IMR-90 (cell line): ENCODE results near the gene TRABD. TPM values are rescaled to one million over a fixed set of nuclear protein-coding genes. Genes with fewer than 3 reads are reported as not detected.

ENCODE experiments used
- ATAC-seq: fragments of 200-7000 bp; cut with Tn5 transposase; 2 replicates; pipeline ENCODE4 v1.9.1; 2020; ENCODE audit warnings: low read depth, mild to moderate bottlenecking, moderate library complexity
- BruUV-seq: library from RNA; stranded (reverse); fragments of 400-500 nt; replicated peaks from 2 replicates; lab custom pipeline; 2021; lab: Mats Ljungman, UMichigan
- CTCF ChIA-PET: fragments of 300-600 bp; formaldehyde crosslinking; extraction: SDS; loops from one replicate; lab custom pipeline; 2021; ENCODE audit warnings: antibody characterized with exemption; lab: Yijun Ruan, JAX
- POLR2A ChIA-PET: fragments of 300-600 bp; sonication (Branson Sonifier 250); formaldehyde crosslinking; loops from one replicate; lab custom pipeline; 2022; ENCODE audit warnings: antibody characterized with exemption; ENCODE audit not compliant: unreplicated experiment; lab: Charles Lee
- DNase-seq: peaks from one replicate; pipeline ENCODE4 v3.0.0; 2013
- H2AFZ ChIP-seq: replicated peaks from 2 replicates; pipeline ENCODE3; 2013; ENCODE audit warnings: low read length, mild to moderate bottlenecking; ENCODE audit not compliant: poor library complexity
- H2AK5ac ChIP-seq: 2 replicates; pipeline ENCODE4 v1.6.1; 2013; ENCODE audit warnings: low read depth, low read length, inconsistent platforms
- H2AK9ac ChIP-seq: replicated peaks from 2 replicates; pipeline ENCODE3; 2013; ENCODE audit warnings: mild to moderate bottlenecking, low read depth, low read length, moderate library complexity; ENCODE audit not compliant: poor library complexity
- H2BK120ac ChIP-seq: 2 replicates; pipeline ENCODE4 v1.6.1; 2013; ENCODE audit warnings: low read depth, low read length, inconsistent platforms
- H2BK15ac ChIP-seq: 3 replicates; pipeline ENCODE4 v1.6.1; 2013; ENCODE audit warnings: low read depth, low read length, inconsistent platforms
- H2BK20ac ChIP-seq: 2 replicates; pipeline ENCODE4 v1.6.1; 2013; ENCODE audit warnings: low read depth, mild to moderate bottlenecking, inconsistent platforms, low read length, moderate library complexity
- H2BK5ac ChIP-seq: 2 replicates; pipeline ENCODE4 v1.6.1; 2013; ENCODE audit warnings: mild to moderate bottlenecking, low read depth, low read length, inconsistent platforms; ENCODE audit not compliant: poor library complexity, severe bottlenecking
- H3K14ac ChIP-seq: replicated peaks from 2 replicates; pipeline ENCODE4 v1.6.1; 2013; ENCODE audit warnings: low read depth, low read length, inconsistent platforms
- H3K18ac ChIP-seq: 2 replicates; pipeline ENCODE4 v1.6.1; 2013; ENCODE audit warnings: low read depth, low read length, control low read depth
- H3K23ac ChIP-seq: 2 replicates; pipeline ENCODE4 v1.6.1; 2013; ENCODE audit warnings: low read depth, low read length, inconsistent platforms
- H3K27ac ChIP-seq: 2 replicates; pipeline ENCODE4 v1.5.1; 2013; ENCODE audit warnings: mild to moderate bottlenecking, control low read depth, low read length; ENCODE audit not compliant: insufficient read depth
- H3K27me3 ChIP-seq: 2 replicates; pipeline ENCODE4 v1.6.1; 2013; ENCODE audit warnings: low read length; ENCODE audit not compliant: control insufficient read depth, insufficient read depth
- H3K36me3 ChIP-seq: 2 replicates; pipeline ENCODE4 v1.6.1; 2013; ENCODE audit warnings: low read length, mixed read lengths; ENCODE audit not compliant: control insufficient read depth, insufficient read depth
- H3K4ac ChIP-seq: 2 replicates; pipeline ENCODE4 v1.6.1; 2013; ENCODE audit warnings: low read depth, low read length, inconsistent platforms
- H3K4me1 ChIP-seq: 2 replicates; pipeline ENCODE4 v1.6.1; 2013; ENCODE audit warnings: low read length, mixed read lengths; ENCODE audit not compliant: control insufficient read depth, insufficient read depth
- H3K4me2 ChIP-seq: 2 replicates; pipeline ENCODE4 v1.6.1; 2013; ENCODE audit warnings: low read depth, mild to moderate bottlenecking, control low read depth, low read length, moderate library complexity
- H3K4me3 ChIP-seq: 2 replicates; pipeline ENCODE4 v1.5.1; 2013; ENCODE audit warnings: low read depth, mild to moderate bottlenecking, control low read depth, low read length, moderate library complexity; ENCODE audit not compliant: insufficient read depth
- H3K56ac ChIP-seq: 2 replicates; pipeline ENCODE4 v1.6.1; 2013; ENCODE audit warnings: low read length, inconsistent platforms; ENCODE audit not compliant: insufficient read depth; ENCODE audit errors: extremely low read depth
- H3K79me1 ChIP-seq, 2 experiments: 2 replicates each; pipeline ENCODE4 v1.6.1; 2013; ENCODE audit warnings: low read length in 2 of 2, inconsistent platforms in 1 of 2, low read depth in 1 of 2
- H3K9ac ChIP-seq: 2 replicates; pipeline ENCODE4 v1.6.1; 2013; ENCODE audit warnings: low read depth, low read length, control low read depth
- H3K9me1 ChIP-seq: 2 replicates; pipeline ENCODE4 v1.6.1; 2013; ENCODE audit warnings: low read length, inconsistent platforms; ENCODE audit not compliant: insufficient read depth
- H3K9me3 ChIP-seq: 2 replicates; pipeline ENCODE4 v1.6.1; 2013; ENCODE audit warnings: low read length; ENCODE audit not compliant: control insufficient read depth, insufficient read depth
- H4K20me1 ChIP-seq: 2 replicates; pipeline ENCODE4 v1.6.1; 2013; ENCODE audit warnings: low read length, inconsistent platforms; ENCODE audit not compliant: insufficient read depth
- H4K5ac ChIP-seq: 2 replicates; pipeline ENCODE4 v1.6.1; 2013; ENCODE audit warnings: mild to moderate bottlenecking, low read depth, low read length, control low read depth
- H4K8ac ChIP-seq, 2 experiments: 2 replicates each; pipeline ENCODE4 v1.6.1; 2013; ENCODE audit warnings: low read depth in 2 of 2, low read length in 2 of 2, control low read depth in 1 of 2, inconsistent platforms in 1 of 2
- H4K91ac ChIP-seq: 2 replicates; pipeline ENCODE4 v1.6.1; 2013; ENCODE audit warnings: low read depth, low read length, inconsistent platforms; ENCODE audit not compliant: insufficient read depth
- MAFK ChIP-seq: IDR thresholded peaks from 2 replicates; pipeline ENCODE4 v1.6.1; 2012; ENCODE audit warnings: low read depth, low read length, improper control_type of control experiment
- MXI1 ChIP-seq: IDR thresholded peaks from 2 replicates; pipeline ENCODE4 v1.6.1; 2012; ENCODE audit warnings: low read depth, mild to moderate bottlenecking, low read length, moderate library complexity, borderline replicate concordance
- NFE2L2 ChIP-seq: fragments of 150-350 bp; IDR thresholded peaks from 2 replicates; pipeline ENCODE4 v1.6.1; 2016; ENCODE audit warnings: low read depth, mild to moderate bottlenecking, low read length
- WGBS, 2 experiments: methylation state at CpG; one replicate each; pipeline versions ENCODE4 v1.1.5 to v1.1.7; 2013; ENCODE audit warnings: missing lambda C conversion rate in 2 of 2; ENCODE audit not compliant: insufficient read length in 1 of 2; ENCODE audit errors: extremely low coverage in 2 of 2; 5-methylcytosine and 5-hydroxymethylcytosine counted together
- dilution Hi-C: fragments of 300-500 bp; cut with HindIII; formaldehyde crosslinking; loops from one replicate; pipeline ENCODE4 v1.14.3; 2018; ENCODE audit warnings: low sequenced_read_pairs; ENCODE audit not compliant: unreplicated experiment
- in situ Hi-C: fragments of 300-500 bp; cut with MboI; formaldehyde crosslinking; loops from 3 replicates; pipeline ENCODE4 v1.14.3; 2019; ENCODE audit warnings: low sequenced_read_pairs, inconsistent platforms, mixed read lengths
- intact Hi-C: fragments of 100-400 bp; cut with micrococcal nuclease; formaldehyde crosslinking; loops from 2 replicates; pipeline ENCODE4 v1.10.0; 2022
- polyA plus RNA-seq, 3 experiments: library from polyadenylated mRNA; depleted of rRNA; stranded (reverse); fragments of >200 nt; gene quantifications; 2 replicates each; pipeline ENCODE4 v1.2.3, GENCODE V29; 2012; ENCODE audit warnings: low replicate concordance in 1 of 3
- total RNA-seq: library from RNA; depleted of rRNA; stranded (reverse); fragments of >200 nt; gene quantifications from 2 replicates; pipeline ENCODE4 v1.2.3, GENCODE V29; 2012

Gene TRABD
- total and polyA plus RNA-seq, 2 of the 4 experiments (the other 2 are of a cell fraction): 13.4 to 42.7 TPM

GRCh38 chr22:50225200-50225969, 39.7 kb downstream of the TRABD start:
- H3K27me3 ChIP-seq: no peaks in the 10 kb centered on the region
- 93% methylated on average over 6 of the region's 24 CpGs; no CpG with 5 or more reads in 1 of the 2 experiments for WGBS, 2 experiments
- ATAC-seq (no peak), DNase-seq (no peak)
- no peak overlapping the region for H3K18ac ChIP-seq
- no peak overlapping the region for H2AK9ac ChIP-seq
- no peak overlapping the region for H4K91ac ChIP-seq
- H4K8ac ChIP-seq: no peak overlapping the region
- POLR2A ChIA-PET: no interaction called here
- intact Hi-C loops (no loop called here), in situ Hi-C loops (no loop called here), dilution Hi-C loops (no loop called here)
- H2BK120ac ChIP-seq: no peak overlapping the region
- no TSS peak for BruUV-seq
- no peak for TF ChIP-seq MXI1
- no peak for TF ChIP-seq NFE2L2
- TF ChIP-seq MAFK: no peak
- peaks cover 0 to 22% of the 10 kb centered on the region in 2 experiments; a peak in 1 of 4 replicates for H3K79me1 ChIP-seq
- no peak overlapping the region for H3K4ac ChIP-seq
- H3K23ac ChIP-seq: no peak overlapping the region
- no peak overlapping the region for H2BK15ac ChIP-seq
- H3K4me3 ChIP-seq: no peak overlapping the region
- no peaks in the 10 kb centered on the region for H3K4me1 ChIP-seq
- CTCF ChIA-PET: interaction anchor here (0.6 kb wide), 1 partner anchor 18 kb away, joined by 4 read pairs; no protein-coding TSS in a partner anchor
- no peaks in the 10 kb centered on the region; the same call in 1 of the 2 replicates for H4K20me1 ChIP-seq
- H3K9me3 ChIP-seq: no peaks in the 10 kb centered on the region
- H3K4me2 ChIP-seq: no peak overlapping the region
- no peak overlapping the region for H3K27ac ChIP-seq
- H3K36me3 ChIP-seq: peaks cover 66% of the 10 kb centered on the region
- no peak overlapping the region for H2BK5ac ChIP-seq
- H4K5ac ChIP-seq: no peak overlapping the region
- no peak overlapping the region for H2AK5ac ChIP-seq
- no peak overlapping the region for H3K9ac ChIP-seq
- H3K14ac ChIP-seq: no peak overlapping the region
- H3K56ac ChIP-seq: no peak overlapping the region
- H2BK20ac ChIP-seq: no peak overlapping the region
- H2AFZ ChIP-seq: no peak overlapping the region
- H3K9me1 ChIP-seq: peaks cover 3% of the 10 kb centered on the region; the same call in 1 of the 2 replicates
